H9 (cell line): ENCODE data around the gene DAD1. TPM values are rescaled to one million over a fixed set of nuclear protein-coding genes. Genes with fewer than 3 reads are reported as not detected.

Source experiments
- DNase-seq: peaks from one replicate; pipeline ENCODE4 v3.0.0-alpha.2; 2017
- H2AFZ ChIP-seq: one replicate; pipeline ENCODE4 v1.6.1; 2013; ENCODE audit warnings: mild to moderate bottlenecking, low read length, control low read depth, moderate library complexity
- H2AK5ac ChIP-seq: 2 replicates; pipeline ENCODE4 v1.6.1; 2013; ENCODE audit warnings: low read length, control low read depth, mixed read lengths; ENCODE audit not compliant: insufficient read length
- H2BK120ac ChIP-seq: one replicate; pipeline ENCODE4 v1.6.1; 2013; ENCODE audit warnings: low read depth, mild to moderate bottlenecking, low read length, control low read depth, inconsistent platforms; ENCODE audit not compliant: poor library complexity, severe bottlenecking
- H2BK12ac ChIP-seq: 2 replicates; pipeline ENCODE4 v1.6.1; 2013; ENCODE audit warnings: low read length, control low read depth, mixed read lengths, low read depth; ENCODE audit not compliant: insufficient read length
- H2BK15ac ChIP-seq: 2 replicates; pipeline ENCODE4 v1.6.1; 2013; ENCODE audit warnings: low read depth, low read length, control low read depth
- H2BK20ac ChIP-seq: one replicate; pipeline ENCODE4 v1.6.1; 2013; ENCODE audit warnings: low read depth, mild to moderate bottlenecking, low read length, control low read depth, inconsistent platforms; ENCODE audit not compliant: poor library complexity, severe bottlenecking
- H2BK5ac ChIP-seq: 2 replicates; pipeline ENCODE4 v1.6.1; 2013; ENCODE audit warnings: low read length, control low read depth, mixed read lengths; ENCODE audit not compliant: insufficient read length
- H3K14ac ChIP-seq: 2 replicates; pipeline ENCODE4 v1.6.1; 2013; ENCODE audit warnings: low read length, control low read depth; ENCODE audit not compliant: insufficient read depth
- H3K18ac ChIP-seq: 2 replicates; pipeline ENCODE4 v1.6.1; 2013; ENCODE audit warnings: low read depth, mild to moderate bottlenecking, mixed read lengths, low read length, control low read depth; ENCODE audit not compliant: insufficient read length
- H3K23ac ChIP-seq: 2 replicates; pipeline ENCODE4 v1.6.1; 2013; ENCODE audit warnings: low read length, control low read depth, mixed read lengths, low read depth; ENCODE audit not compliant: insufficient read length
- H3K23me2 ChIP-seq: 2 replicates; pipeline ENCODE4 v1.6.1; 2013; ENCODE audit warnings: low read depth, mild to moderate bottlenecking, mixed read lengths, low read length, control low read depth; ENCODE audit not compliant: insufficient read length, poor library complexity, severe bottlenecking
- H3K27ac ChIP-seq: 2 replicates; pipeline ENCODE4 v1.5.1; 2013; ENCODE audit warnings: low read length, control low read depth, mixed read lengths, low read depth; ENCODE audit not compliant: insufficient read length
- H3K27me3 ChIP-seq: 2 replicates; pipeline ENCODE4 v1.6.1; 2013; ENCODE audit warnings: low read length, control low read depth, inconsistent platforms; ENCODE audit not compliant: insufficient read depth
- H3K4ac ChIP-seq: 2 replicates; pipeline ENCODE4 v1.6.1; 2013; ENCODE audit warnings: low read depth, mild to moderate bottlenecking, control low read depth, inconsistent platforms, low read length, moderate library complexity
- H3K4me1 ChIP-seq: 2 replicates; pipeline ENCODE4 v1.6.1; 2013; ENCODE audit warnings: low read length, control low read depth, inconsistent platforms; ENCODE audit not compliant: insufficient read depth
- H3K4me2 ChIP-seq: 2 replicates; pipeline ENCODE4 v1.6.1; 2013; ENCODE audit warnings: low read length, control low read depth, mixed read lengths; ENCODE audit not compliant: insufficient read length, insufficient read depth
- H3K56ac ChIP-seq: 2 replicates; pipeline ENCODE4 v1.6.1; 2013; ENCODE audit warnings: low read depth, mild to moderate bottlenecking, mixed read lengths, low read length, control low read depth; ENCODE audit not compliant: insufficient read length
- H3K79me1 ChIP-seq: 2 replicates; pipeline ENCODE4 v1.6.1; 2013; ENCODE audit warnings: low read depth, mild to moderate bottlenecking, moderate library complexity, low read length, control low read depth, inconsistent platforms; ENCODE audit not compliant: insufficient read depth, poor library complexity, severe bottlenecking
- H3K79me2 ChIP-seq: 2 replicates; pipeline ENCODE4 v1.6.1; 2013; ENCODE audit warnings: low read length, control low read depth, inconsistent platforms; ENCODE audit not compliant: insufficient read depth
- H3K9ac ChIP-seq: 2 replicates; pipeline ENCODE4 v1.6.1; 2013; ENCODE audit warnings: low read length, control low read depth, mixed read lengths; ENCODE audit not compliant: insufficient read length; ENCODE audit errors: extremely low read depth
- H3K9me3 ChIP-seq: one replicate; pipeline ENCODE4 v1.6.1; 2013; ENCODE audit warnings: low read depth, low read length, inconsistent platforms; ENCODE audit not compliant: control insufficient read depth
- H3T11ph ChIP-seq: one replicate; pipeline ENCODE4 v1.6.1; 2013; ENCODE audit warnings: mild to moderate bottlenecking, low read length, control low read depth, inconsistent platforms
- H4K20me1 ChIP-seq: one replicate; pipeline ENCODE4 v1.6.1; 2013; ENCODE audit not compliant: control insufficient read depth, insufficient read length, insufficient read depth
- H4K5ac ChIP-seq: 2 replicates; pipeline ENCODE4 v1.6.1; 2013; ENCODE audit warnings: low read depth, mild to moderate bottlenecking, mixed read lengths, low read length, control low read depth; ENCODE audit not compliant: insufficient read length
- H4K8ac ChIP-seq: replicated peaks from 2 replicates; pipeline ENCODE4 v1.6.1; 2013; ENCODE audit warnings: low read length, control low read depth, mixed read lengths, low read depth; ENCODE audit not compliant: insufficient read length
- H4K91ac ChIP-seq: 2 replicates; pipeline ENCODE4 v1.6.1; 2013; ENCODE audit warnings: low read depth, mild to moderate bottlenecking, moderate library complexity, mixed read lengths, low read length, control low read depth; ENCODE audit not compliant: insufficient read length
- H3K27ac Mint-ChIP-seq, 3 experiments: 2 replicates in 2 of 3; 3 replicates in 1 of 3; pipeline ENCODE4 v1.8.0; 2020 to 2021; ENCODE audit warnings: mixed read lengths in 3 of 3, mild to moderate bottlenecking in 1 of 3, moderate library complexity in 1 of 3
- H3K27me3 Mint-ChIP-seq: 2 replicates; pipeline ENCODE4 v1.8.0; 2021; ENCODE audit warnings: low read depth, mild to moderate bottlenecking, moderate library complexity, mixed read lengths
- H3K36me3 Mint-ChIP-seq, 3 experiments: 2 replicates in 2 of 3; 3 replicates in 1 of 3; pipeline ENCODE4 v1.8.0; 2020 to 2021; ENCODE audit warnings: low read depth in 3 of 3, mixed read lengths in 3 of 3; ENCODE audit not compliant: insufficient read depth in 1 of 3
- H3K4me1 Mint-ChIP-seq, 2 experiments: 2 replicates each; pipeline ENCODE4 v1.8.0; 2020; ENCODE audit warnings: mixed read lengths in 2 of 2
- H3K4me3 Mint-ChIP-seq, 2 experiments: 2 replicates in 1 of 2; 3 replicates in 1 of 2; pipeline ENCODE4 v1.8.0; 2020 to 2021; ENCODE audit warnings: mild to moderate bottlenecking in 2 of 2, mixed read lengths in 2 of 2, moderate library complexity in 1 of 2
- H3K9me3 Mint-ChIP-seq, 2 experiments: 2 replicates in 1 of 2; 3 replicates in 1 of 2; pipeline ENCODE4 v1.8.0; 2020; ENCODE audit warnings: mild to moderate bottlenecking in 2 of 2, mixed read lengths in 2 of 2, moderate library complexity in 1 of 2
- CTCF ChIP-seq: fragments of 200-600 bp; sonication (generic); conservative IDR thresholded peaks from 3 replicates; pipeline ENCODE4 v1.8.0; 2021; ENCODE audit warnings: antibody characterized with exemption, mild to moderate bottlenecking
- WGBS: extraction: QIAGEN DNeasy Blood & Tissue Kit; methylation state at CpG from one replicate; pipeline ENCODE4 v1.1.7; 2013; ENCODE audit warnings: missing lambda C conversion rate, low lambda C conversion rate, mixed read lengths; ENCODE audit not compliant: insufficient read length; ENCODE audit errors: extremely low coverage; 5-methylcytosine and 5-hydroxymethylcytosine counted together
- total RNA-seq: library from RNA; stranded (reverse); gene quantifications from 2 replicates; pipeline ENCODE4 v1.2.1, GENCODE V29; 2021

Gene DAD1
- total RNA-seq, 1 experiment from 2014 or later = 127 TPM

DNA sequence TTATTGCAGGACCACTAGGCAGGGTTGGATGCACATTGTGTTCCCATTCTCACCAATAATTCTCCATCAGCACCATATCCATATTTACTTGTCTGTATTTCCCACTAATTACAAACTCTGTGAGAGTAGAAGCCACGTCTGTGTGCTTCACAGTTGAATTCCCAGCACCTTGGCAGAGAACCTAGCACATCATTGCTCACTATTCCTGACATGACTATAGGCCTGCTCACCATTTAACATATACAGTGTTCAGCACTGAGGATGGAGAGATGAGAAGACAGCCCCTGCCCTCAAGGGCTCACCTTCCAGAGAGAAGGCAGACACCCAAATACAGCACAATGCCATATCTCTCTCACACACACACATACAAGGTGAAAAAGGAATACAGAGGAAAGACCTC is 5.0 kb downstream of the DAD1 start:
- no peak overlapping the region for H3K56ac ChIP-seq
- no peak overlapping the region for H3K9ac ChIP-seq
- peaks cover 10% of the 10 kb centered on the region for H3K79me1 ChIP-seq
- no peaks in the 10 kb centered on the region for H3K27me3 ChIP-seq
- TF ChIP-seq CTCF = no peak
- no peak for DNase-seq
- H3K9me3 ChIP-seq = no peaks in the 10 kb centered on the region
- no peaks in the 10 kb centered on the region for H3K9me3 Mint-ChIP-seq
- peaks cover 2% of the 10 kb centered on the region for H3K23me2 ChIP-seq
- peaks cover 4 to 12% (median 9%) of the 10 kb centered on the region in 3 experiments; a peak in 6 of 7 replicates for H3K36me3 Mint-ChIP-seq
- WGBS = no CpG with 5 or more reads among the region's 1 CpG
- no peak overlapping the region for H2BK20ac ChIP-seq
- H2BK5ac ChIP-seq = no peak overlapping the region
- H2AFZ ChIP-seq = no peak overlapping the region
- H3K79me2 ChIP-seq = peaks cover 18% of the 10 kb centered on the region; the same call in 1 of the 2 replicates
- no peak overlapping the region for H2BK120ac ChIP-seq
- no peak overlapping the region for H3K14ac ChIP-seq
- H3K23ac ChIP-seq = no peak overlapping the region
- no peak overlapping the region for H3K4ac ChIP-seq
- peaks cover 10 to 12% of the 10 kb centered on the region in 2 experiments for H3K4me1 Mint-ChIP-seq
- no peaks in the 10 kb centered on the region for H3K27me3 Mint-ChIP-seq
- no peak overlapping the region for H3T11ph ChIP-seq
- H3K27ac Mint-ChIP-seq = no peak overlapping the region
- no peak overlapping the region for H4K91ac ChIP-seq
- H3K4me3 Mint-ChIP-seq = no peak overlapping the region
- H3K4me1 ChIP-seq = no peaks in the 10 kb centered on the region
- no peak overlapping the region for H2BK15ac ChIP-seq
- H3K18ac ChIP-seq = no peak overlapping the region
- no peak overlapping the region for H2BK12ac ChIP-seq
- no peak overlapping the region for H3K4me2 ChIP-seq
- no peak overlapping the region for H2AK5ac ChIP-seq
- H4K20me1 ChIP-seq = no peaks in the 10 kb centered on the region
- H4K8ac ChIP-seq = no peak overlapping the region
- no peak overlapping the region for H4K5ac ChIP-seq
- no peak overlapping the region for H3K27ac ChIP-seq
